Measurements from ENCODE around the gene SYT8.

The SYT8 gene

GRCh38 chr11:1834062-1834610 lies 654 bp upstream of the SYT8 start:
- no peak for DNase-seq

- DNase-seq: no peak
These were observed 851 bp downstream of the SYT8 start for GRCh38 chr11:1835671-1836010.

- DNase-seq: no peak
These were observed 1.5 kb downstream of the SYT8 start for GRCh38 chr11:1836011-1836945.

GRCh38 chr11:1837171-1838076 lies 2.6 kb downstream of the SYT8 start:
- peak; percentile 66 to 74 for DNase-seq

GRCh38 chr11:1838077-1838425 lies 3.3 kb downstream of the SYT8 start:
- DNase-seq: no peak

GRCh38 chr11:1838426-1839144 lies 3.8 kb downstream of the SYT8 start, which contains the start of gene TNNI2:
TSS of gene TNNI2 (plus strand) at chr11:1838981. CDS start at chr11:1839697, 716 bp downstream.
- no peak for DNase-seq

- no peak for DNase-seq
These were observed 4.6 kb downstream of the SYT8 start for GRCh38 chr11:1839204-1839923.

GRCh38 chr11:1839924-1840779 lies 5.4 kb downstream of the SYT8 start:
- DNase-seq: no peak

GRCh38 chr11:1840780-1841480 lies 6.1 kb downstream of the SYT8 start:
- no peak for DNase-seq

- DNase-seq: no peak
These were observed 6.8 kb downstream of the SYT8 start for GRCh38 chr11:1841511-1842148.

GRCh38 chr11:1842149-1843097 lies 7.6 kb downstream of the SYT8 start:
- DNase-seq: no peak

- no peak for DNase-seq
These were observed 8.3 kb downstream of the SYT8 start for GRCh38 chr11:1843098-1843473.

- no peak for DNase-seq
These were observed 9.0 kb downstream of the SYT8 start for GRCh38 chr11:1843796-1844195.

GRCh38 chr11:1844221-1845094 lies 9.7 kb downstream of the SYT8 start:
- peak in 1 of 2 experiments; percentile 34 for DNase-seq

GRCh38 chr11:1845095-1845429 lies 10.3 kb downstream of the SYT8 start:
- no peak for DNase-seq

- DNase-seq: no peak
These were observed 11.0 kb downstream of the SYT8 start for GRCh38 chr11:1845561-1846452.

- no peak for DNase-seq
These were observed 11.7 kb downstream of the SYT8 start for GRCh38 chr11:1846453-1846932.
